Ovary (tissue), 3 donors: ENCODE results near the gene TNS3.

ENCODE experiments used
- CTCF ChIP-seq, 3 donors: fragments of 450-650 bp in 2 of 3; fragments of 200-600 bp in 1 of 3; IDR thresholded peaks; one replicate each; pipeline versions ENCODE4 v1.5.1 to v1.8.0; 2016 to 2022; ENCODE audit warnings: antibody characterized with exemption in 3 of 3, mild to moderate bottlenecking in 1 of 3
- POLR2A ChIP-seq: fragments of 450-650 bp; IDR thresholded peaks from one replicate; pipeline ENCODE4 v1.6.1; 2017; ENCODE audit warnings: antibody characterized with exemption, mild to moderate bottlenecking, moderate library complexity
- donor health status: DM: no; HTN: no; CAD: no.

DNA sequence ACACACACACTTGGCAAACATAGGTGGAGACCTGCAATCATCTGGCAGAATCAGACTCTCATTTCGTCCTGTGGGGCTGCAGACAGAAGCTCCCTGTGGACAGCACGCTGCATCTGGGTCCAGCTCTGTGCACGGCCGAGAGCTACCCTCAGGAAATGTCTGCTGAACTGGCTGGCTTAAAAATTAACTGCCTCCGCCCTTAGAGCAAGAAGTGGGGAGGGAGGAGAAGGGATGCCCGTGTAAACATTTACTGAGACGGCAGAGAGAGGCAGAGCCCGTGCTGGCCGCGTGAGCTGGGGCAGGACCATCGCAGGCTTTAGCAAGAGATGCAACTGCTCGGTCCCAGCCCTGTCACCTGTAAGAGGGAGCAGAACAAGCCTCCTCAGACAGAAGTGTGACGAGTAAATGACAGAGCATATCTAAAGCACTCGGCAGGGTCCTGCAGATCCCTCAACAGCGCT, 81.8 kb downstream of the TNS3 start:
- TF ChIP-seq CTCF (IDR thresholded peaks at IDR 0.05) (no peak), POLR2A (no peak)
